Endometrial microvascular endothelial cells (primary cell): ENCODE data around the gene PCBP1. TPM values are rescaled to one million over a fixed set of nuclear protein-coding genes. Genes with fewer than 3 reads are reported as not detected.
"Not testable (repeated sequence)": the region's sequence is repeated elsewhere in the genome, so short reads cannot be mapped to it uniquely, and the experiment has no call there.

ENCODE experiments used
- in situ Hi-C: cut with HindIII; loops from 2 replicates; pipeline ENCODE4 v1.10.0; 2017; ENCODE audit warnings: low sequenced_read_pairs, low pct_unique_long_range_greater_than_20kb; ENCODE audit errors: inconsistent ontology term
- total RNA-seq: library from RNA; depleted of rRNA; stranded (reverse); fragments of >200 nt; gene quantifications from one replicate; pipeline ENCODE4 v1.2.3, GENCODE V29; 2015; ENCODE audit errors: inconsistent ontology term

The PCBP1 gene
- total RNA-seq = 154 TPM

DNA sequence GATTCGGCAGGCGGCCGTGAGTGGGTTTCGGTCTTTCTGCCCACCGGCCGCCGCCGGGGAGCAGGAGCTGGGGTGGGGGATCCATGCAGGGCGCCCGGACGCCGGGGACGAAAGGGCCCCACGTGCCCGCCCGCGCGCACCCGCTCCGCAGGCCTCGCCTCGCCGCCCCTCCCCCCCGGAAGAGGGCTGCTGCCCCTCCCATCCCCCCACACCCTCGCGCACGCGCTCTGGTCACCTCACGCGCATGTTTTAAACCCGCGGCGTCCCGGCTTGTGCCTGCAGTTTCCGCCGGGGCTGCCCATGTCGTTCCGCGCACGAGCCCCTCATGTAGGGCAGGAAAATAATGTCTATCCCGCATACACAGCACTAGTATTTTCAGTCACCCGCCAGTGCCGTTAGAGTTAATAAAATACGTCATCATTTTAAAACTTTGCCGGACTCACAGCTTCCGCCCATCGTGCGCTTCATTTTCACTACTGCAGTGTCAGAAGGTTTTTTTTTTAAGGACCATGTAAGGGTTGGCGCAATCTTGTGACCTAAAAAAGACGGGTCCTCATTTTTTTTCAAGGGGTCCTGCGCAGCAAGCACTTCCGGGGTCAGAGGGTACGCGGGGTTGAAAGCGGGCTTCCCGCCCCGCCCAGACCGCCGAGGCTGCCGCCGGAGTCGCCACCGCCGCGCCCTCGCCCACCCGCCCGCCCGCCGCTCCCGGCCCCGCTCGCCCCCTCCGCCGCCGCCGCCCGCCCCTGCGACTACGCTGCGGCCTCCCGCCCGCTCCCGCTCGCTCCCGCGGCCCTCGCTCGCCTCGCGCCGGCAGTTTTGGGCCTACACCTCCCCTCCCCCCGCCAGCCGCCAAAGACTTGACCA lies at the start of gene PCBP1:
PCBP1 (plus strand) TSS at position 640 of the 864 bp plus-strand sequence. CDS start 267 bp downstream, outside the sequence.
- in situ Hi-C loops = loop anchor here (25.0 kb wide), 1 partner anchor 150 kb away; no protein-coding TSS in a partner anchor

DNA sequence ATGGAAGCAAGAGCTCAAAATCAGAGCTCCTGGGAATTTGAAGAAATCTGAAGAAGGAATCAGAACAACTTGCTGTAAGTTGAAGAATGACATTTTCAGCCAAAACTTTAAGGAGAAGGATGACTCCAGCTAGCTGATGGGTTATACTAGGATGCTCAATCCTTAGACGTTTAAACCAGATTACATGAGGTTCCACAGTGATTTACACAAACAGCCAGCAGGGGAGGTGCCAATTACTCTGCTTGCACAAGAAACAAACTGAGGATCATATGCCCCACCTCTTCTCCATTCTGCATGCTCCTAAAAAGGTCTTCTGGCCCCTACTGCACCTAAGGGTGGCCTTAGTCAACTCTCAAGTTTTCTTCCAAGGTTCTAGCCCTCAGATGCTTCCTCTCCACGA lies 47.9 kb upstream of the PCBP1 start:
- in situ Hi-C loops = no loop called here

GRCh38 chr2:70041663-70042062 lies 45.6 kb upstream of the PCBP1 start:
- in situ Hi-C loops = no loop called here

DNA sequence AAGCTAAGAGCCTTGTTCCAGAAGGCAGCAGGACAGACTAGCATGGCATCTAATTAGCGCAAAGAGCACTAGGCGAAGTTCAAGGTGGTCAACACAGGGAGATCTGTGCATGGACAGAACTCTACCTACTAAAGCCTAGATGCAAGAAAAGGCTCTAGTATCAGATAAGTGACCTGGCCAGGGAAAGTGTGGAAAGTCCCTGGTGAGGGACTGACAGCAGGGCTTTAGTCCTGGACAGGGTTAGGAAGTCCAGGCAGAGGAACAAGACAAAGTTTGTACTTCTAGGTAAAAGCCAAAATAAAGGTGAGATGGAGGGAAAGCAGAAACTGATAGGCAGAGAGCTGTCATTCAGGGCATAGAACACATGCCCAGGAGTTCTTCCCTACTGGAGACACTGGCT lies 45.0 kb upstream of the PCBP1 start:
- in situ Hi-C loops = no loop called here

DNA sequence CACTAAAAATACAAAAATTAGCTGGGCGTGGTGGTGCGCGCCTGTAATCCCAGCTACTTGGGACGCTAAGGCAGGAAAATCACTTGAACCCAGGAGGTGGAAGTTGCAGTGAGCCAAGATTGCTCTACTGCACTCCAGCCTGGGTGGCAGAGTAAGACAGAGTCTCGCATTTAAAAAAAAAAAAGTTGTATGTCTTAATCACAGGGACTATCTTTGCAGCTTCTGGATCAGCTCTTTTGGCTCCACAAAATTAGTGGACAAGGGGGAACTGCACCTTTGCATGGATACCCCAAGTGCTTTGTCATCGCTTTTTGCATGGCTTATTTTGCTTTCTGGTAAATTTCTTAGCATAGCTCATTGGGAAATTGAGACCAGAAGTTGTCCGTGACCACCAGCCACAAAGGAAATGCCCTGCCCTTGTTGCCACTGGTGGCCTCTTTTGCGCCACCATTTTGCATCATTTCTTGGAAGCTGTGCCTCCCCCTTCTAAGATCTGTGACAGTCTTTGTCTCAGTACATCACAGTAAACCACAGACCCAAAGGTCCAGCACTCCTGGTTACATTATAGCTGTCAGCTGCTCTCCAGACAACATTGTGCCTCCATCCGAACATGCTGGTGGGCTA lies 43.9 kb upstream of the PCBP1 start:
- in situ Hi-C loops = no loop called here

DNA sequence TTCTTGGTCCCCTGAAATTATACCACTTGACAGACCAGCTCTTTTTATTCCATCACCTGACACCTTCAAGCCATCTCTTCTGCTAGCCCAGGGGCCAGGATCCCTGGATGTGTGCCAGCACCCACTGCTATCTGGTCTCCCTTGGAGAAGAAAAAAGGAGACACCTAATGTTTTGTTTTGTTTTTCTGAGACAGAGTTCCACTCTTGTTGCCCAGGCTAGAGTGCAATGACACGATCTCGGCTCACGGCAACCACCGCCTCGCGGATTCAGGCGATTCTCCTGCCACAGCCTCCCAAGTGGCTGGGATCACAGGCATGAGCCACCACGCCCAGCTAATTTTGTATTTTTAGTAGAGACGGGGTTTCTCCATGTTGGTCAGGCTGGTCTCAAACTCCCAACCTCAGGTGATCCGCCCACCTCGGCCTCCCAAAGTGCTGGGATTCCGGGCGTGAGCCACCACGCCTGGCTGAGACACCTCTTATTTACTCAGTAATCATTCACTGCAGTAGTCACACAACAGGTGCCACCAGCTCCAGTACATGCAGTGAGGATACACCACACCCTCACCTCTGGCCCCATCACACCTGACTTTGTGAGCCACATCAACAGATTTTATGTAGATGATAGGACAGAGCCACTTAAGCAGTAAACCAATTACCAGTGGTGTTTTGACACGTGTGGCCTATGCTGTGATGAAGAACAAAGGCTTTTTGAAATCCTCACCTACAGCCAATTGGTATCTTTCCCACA lies 42.8 kb upstream of the PCBP1 start:
- in situ Hi-C loops = no loop called here

DNA sequence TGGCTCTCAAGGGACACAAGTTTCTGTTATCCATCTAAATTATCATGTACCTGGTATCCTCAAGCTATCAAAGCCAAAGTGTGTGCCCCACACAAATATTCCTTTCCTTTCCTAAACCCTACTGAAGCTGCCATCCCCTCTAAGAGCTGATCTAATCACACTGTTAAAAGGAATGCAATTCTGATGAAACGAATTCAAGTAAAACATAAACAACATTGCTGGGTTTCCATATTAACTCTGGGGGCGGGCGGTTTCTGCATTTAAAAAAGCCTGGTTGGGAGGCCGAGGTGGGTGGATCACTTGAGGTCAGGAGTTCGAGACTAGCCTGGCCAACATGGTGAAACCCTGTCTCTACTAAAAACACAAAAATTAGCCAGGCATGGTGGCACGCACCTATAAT lies 41.9 kb upstream of the PCBP1 start:
- in situ Hi-C loops = no loop called here

- in situ Hi-C loops = no loop called here
These were observed 41.3 kb upstream of the PCBP1 start for GRCh38 chr2:70045932-70046331.

DNA sequence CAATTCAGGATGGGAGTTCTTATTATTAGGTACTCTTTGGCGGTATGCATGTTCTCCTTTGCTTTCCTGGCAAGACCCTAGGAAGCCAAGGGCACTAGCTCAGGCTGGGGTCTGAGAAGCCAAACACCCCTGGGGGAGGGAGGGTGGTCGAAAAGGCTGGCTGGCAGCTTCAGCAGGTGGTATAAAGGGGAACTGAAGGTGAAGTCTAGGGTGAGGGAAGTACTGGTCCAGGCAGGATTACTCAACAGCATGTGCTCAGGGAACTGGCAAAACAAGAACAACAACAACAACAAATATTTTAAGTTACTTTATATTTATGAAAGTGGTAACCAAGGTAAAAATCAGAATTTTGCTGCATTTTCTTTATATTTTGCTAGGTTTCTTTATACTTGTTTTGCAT lies 40.7 kb upstream of the PCBP1 start:
- in situ Hi-C loops = no loop called here

DNA sequence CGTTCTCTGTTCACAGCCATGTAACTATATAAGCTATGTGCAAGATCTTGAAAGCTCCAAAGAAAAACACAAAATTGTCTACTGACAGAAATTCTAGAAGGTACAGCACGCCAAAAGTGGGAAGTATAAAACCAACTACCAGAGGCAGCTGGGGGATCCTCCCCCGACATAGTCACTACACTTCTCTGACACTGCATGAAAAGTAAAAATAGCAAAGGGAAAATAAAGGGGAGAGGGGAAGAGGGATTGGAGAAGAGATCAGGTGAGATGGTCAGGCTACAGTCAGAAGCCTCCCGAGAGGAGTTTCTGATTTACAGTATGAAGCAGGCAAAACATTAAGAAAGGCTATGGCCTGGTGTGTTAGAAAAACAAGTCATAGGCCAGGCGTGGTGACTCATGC lies 39.8 kb upstream of the PCBP1 start:
- in situ Hi-C loops = no loop called here

- in situ Hi-C loops = no loop called here
These were observed 38.0 kb upstream of the PCBP1 start for GRCh38 chr2:70049255-70049654.

GRCh38 chr2:70050631-70051425 lies 36.4 kb upstream of the PCBP1 start:
- in situ Hi-C loops = no loop called here

GRCh38 chr2:70055259-70055658 lies 32.0 kb upstream of the PCBP1 start:
- in situ Hi-C loops = not testable (repeated sequence)

- in situ Hi-C loops = no loop called here
These were observed 26.0 kb upstream of the PCBP1 start for GRCh38 chr2:70061317-70061716.

- in situ Hi-C loops = no loop called here
These were observed 25.0 kb upstream of the PCBP1 start for GRCh38 chr2:70062270-70062669.

DNA sequence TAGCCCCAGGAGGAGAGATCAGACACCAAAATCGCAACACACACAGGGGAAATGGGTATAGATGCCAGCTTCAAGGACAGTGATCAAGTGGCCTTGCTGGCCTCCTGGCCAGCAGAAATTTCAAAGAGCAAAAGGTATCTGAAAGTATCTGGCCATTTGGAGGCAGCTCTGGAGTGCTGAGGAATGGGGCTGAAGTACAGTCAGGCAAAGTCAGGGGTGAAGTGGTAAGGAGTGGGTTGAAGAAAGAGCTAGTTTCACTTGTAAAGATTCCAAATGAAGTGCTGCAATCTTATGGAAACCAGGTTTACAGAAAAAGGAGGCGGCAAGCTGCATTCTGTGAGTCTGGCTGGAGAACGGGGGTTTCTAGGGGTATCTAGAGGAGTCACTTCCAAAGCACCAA lies 19.2 kb upstream of the PCBP1 start:
- in situ Hi-C loops = no loop called here

- in situ Hi-C loops = no loop called here
These were observed 18.2 kb upstream of the PCBP1 start for GRCh38 chr2:70069049-70069448.

GRCh38 chr2:70070542-70071268 lies 16.6 kb upstream of the PCBP1 start:
- in situ Hi-C loops = no loop called here
